Thyroid gland (tissue), 4 donors: ENCODE results near the gene GMEB2. TPM values are rescaled to one million over a fixed set of nuclear protein-coding genes. Genes with fewer than 3 reads are reported as not detected.
"Not testable (repeated sequence)": the region's sequence is repeated elsewhere in the genome, so short reads cannot be mapped to it uniquely, and the experiment has no call there.

ENCODE experiments used
- DNase-seq, 2 donors: peaks; one replicate each; pipeline ENCODE4 v3.0.0-alpha.2; 2019
- H3K27ac ChIP-seq, 3 donors: fragments of 200-600 bp; sonication (generic); 1 replicate in 2 of 3; 2 replicates in 1 of 3; pipeline ENCODE4 v1.5.1; 2016 to 2019; ENCODE audit warnings: mild to moderate bottlenecking in 1 of 3, moderate library complexity in 1 of 3
- H3K27me3 ChIP-seq: fragments of 200-600 bp; sonication (generic); one replicate; pipeline ENCODE4 v1.5.1; 2019
- H3K36me3 ChIP-seq, 2 donors: fragments of 200-600 bp; sonication (generic); one replicate each; pipeline ENCODE4 v1.5.1; 2016 to 2019
- H3K4me1 ChIP-seq, 2 donors: fragments of 200-600 bp; sonication (generic); one replicate each; pipeline ENCODE4 v1.5.1; 2017 to 2019
- H3K4me3 ChIP-seq, 3 donors: fragments of 200-600 bp; sonication (generic); replicated peaks in 1 of 3; 1 replicate in 2 of 3; 2 replicates in 1 of 3; pipeline ENCODE4 v1.5.1; 2016; ENCODE audit warnings: mild to moderate bottlenecking in 1 of 3
- H3K9me3 ChIP-seq: fragments of 200-600 bp; sonication (generic); one replicate; pipeline ENCODE4 v1.5.1; 2017
- CTCF ChIP-seq, 6 experiments: fragments of 200-600 bp in 3 of 6; fragments of 450-650 bp in 3 of 6; sonication (generic) in 3 of 6; IDR thresholded peaks; one replicate each; pipeline ENCODE4 v1.5.1; 2016 to 2019; ENCODE audit warnings: antibody characterized with exemption in 6 of 6, mild to moderate bottlenecking in 2 of 6, inconsistent platforms in 1 of 6, moderate library complexity in 1 of 6
- POLR2A ChIP-seq, 2 donors: fragments of 450-650 bp; IDR thresholded peaks; one replicate each; pipeline ENCODE4 v1.6.1; 2017; ENCODE audit warnings: antibody characterized with exemption in 2 of 2, mild to moderate bottlenecking in 2 of 2, moderate library complexity in 1 of 2
- WGBS, 2 donors: methylation state at CpG; one replicate each; pipeline ENCODE4 v1.1.5; 2017; 5-methylcytosine and 5-hydroxymethylcytosine counted together
- intact Hi-C: fragments of 100-400 bp; cut with DNase I; formaldehyde crosslinking; loops from one replicate; pipeline ENCODE4 v1.15.1; 2023
- total RNA-seq, 4 donors: library from RNA; depleted of rRNA; stranded (reverse); fragments of >200 nt; gene quantifications; one replicate each; pipeline ENCODE4 v1.2.3, GENCODE V29; 2016

Gene GMEB2
- total RNA-seq, 4 donors from 2014 or later = 23.1 to 34.9 (median 29.9) TPM

GRCh38 chr20:63641792-63642523 lies 15.1 kb upstream of the GMEB2 start:
- whole genome bisulfite sequencing, 2 donors = no CpG with 5 or more reads among the region's 86 CpGs
- Histone ChIP-seq H3K27ac (peak overlapping the region; percentile 82 to 93 (median 83)), H3K36me3 (no peaks in the 10 kb centered on the region), H3K4me1 (peaks cover 10 to 23% of the 10 kb centered on the region in 2 donors), H3K4me3 (peak overlapping the region in 2 of 3 donors; percentile 8 to 41), H3K27me3 (no peaks in the 10 kb centered on the region), H3K9me3 (no peaks in the 10 kb centered on the region)
- DNase-seq = peak; percentile 94 to 96
- intact Hi-C loops = loop anchor here (10.0 kb wide), 1 partner anchor 67 kb away; the partner anchor contains the start of gene HELZ2
- TF ChIP-seq CTCF (IDR thresholded peaks at IDR 0.05) (peak in 4 of 6 experiments; percentile 41 to 83 (median 66)), POLR2A (IDR thresholded peaks at IDR 0.05) (peak in 1 of 2 donors; percentile 71)

GRCh38 chr20:63641146-63641791 lies 14.4 kb upstream of the GMEB2 start:
- peak overlapping the region; percentile 82 to 93 (median 83) for H3K27ac ChIP-seq
- H3K36me3 ChIP-seq = no peaks in the 10 kb centered on the region
- H3K4me1 ChIP-seq = peaks cover 11 to 30% of the 10 kb centered on the region in 2 donors
- H3K9me3 ChIP-seq = no peaks in the 10 kb centered on the region
- intact Hi-C loops = loop anchor here (10.0 kb wide), 1 partner anchor 66 kb away; the partner anchor contains the start of gene HELZ2
- TF ChIP-seq CTCF (IDR thresholded peaks at IDR 0.05) (no peak), POLR2A (IDR thresholded peaks at IDR 0.05) (peak in 1 of 2 donors; percentile 17)
- no peaks in the 10 kb centered on the region for H3K27me3 ChIP-seq
- WGBS, 2 donors = 33 to 45% methylated on average over 8 to 23 of the region's 47 CpGs
- peak in 1 of 2 donors; percentile 45 for DNase-seq
- H3K4me3 ChIP-seq = peak overlapping the region in 1 of 3 donors; percentile 1

DNA sequence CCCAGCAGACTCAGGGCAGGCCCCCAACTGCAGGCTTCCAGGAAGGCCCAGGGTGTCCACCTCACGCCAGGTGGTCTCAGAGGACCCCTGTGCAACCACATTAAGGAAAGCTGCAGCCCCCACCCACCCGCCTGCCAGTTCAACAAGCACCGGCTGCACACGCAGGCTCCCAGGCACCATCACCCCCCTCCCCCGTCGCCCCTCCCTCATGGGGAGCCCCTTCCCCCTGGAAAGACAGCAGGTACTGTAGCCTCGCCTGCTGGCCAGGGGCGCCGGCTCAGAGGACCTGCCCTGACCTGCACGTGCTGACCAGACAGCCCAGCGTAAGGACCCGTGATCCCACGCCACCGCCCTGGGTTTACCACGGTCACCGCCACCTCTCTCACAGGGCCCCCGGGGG lies 13.8 kb upstream of the GMEB2 start:
- H3K36me3 ChIP-seq, H3K4me3 ChIP-seq, H3K9me3 ChIP-seq, H3K27me3 ChIP-seq, DNase-seq: not testable (repeated sequence)
- 60% methylated on average over 1 of the region's 17 CpGs; no CpG with 5 or more reads in 1 of the 2 donors for WGBS, 2 donors
- H3K4me1 ChIP-seq = peaks cover 17 to 36% of the 10 kb centered on the region in 2 donors
- H3K27ac ChIP-seq = peak overlapping the region in 1 of 3 donors; percentile 60
- intact Hi-C loops = loop anchor here (10.0 kb wide), 1 partner anchor 66 kb away; the partner anchor contains the start of gene HELZ2

GRCh38 chr20:63640086-63640485 lies 13.2 kb upstream of the GMEB2 start:
- peaks cover 21 to 40% of the 10 kb centered on the region in 2 donors for H3K4me1 ChIP-seq
- no peaks in the 10 kb centered on the region for H3K36me3 ChIP-seq
- H3K4me3 ChIP-seq = no peak overlapping the region
- TF ChIP-seq POLR2A (IDR thresholded peaks at IDR 0.05) = no peak
- no peak for TF ChIP-seq CTCF (IDR thresholded peaks at IDR 0.05)
- peak overlapping the region; percentile 38 to 60 (median 40) for H3K27ac ChIP-seq
- no peaks in the 10 kb centered on the region for H3K27me3 ChIP-seq
- no peaks in the 10 kb centered on the region for H3K9me3 ChIP-seq
- intact Hi-C loops = loop anchor here (10.0 kb wide), 1 partner anchor 65 kb away; the partner anchor contains the start of gene HELZ2
- 50 to 73% methylated on average over 2 to 3 of the region's 8 CpGs for WGBS, 2 donors
- DNase-seq = no peak

- H3K9me3 ChIP-seq = no peaks in the 10 kb centered on the region
- H3K4me3 ChIP-seq = no peak overlapping the region
- H3K4me1 ChIP-seq = peaks cover 27 to 48% of the 10 kb centered on the region in 2 donors
- DNase-seq = peak in 1 of 2 donors; percentile 40
- peak overlapping the region; percentile 38 to 63 (median 60) for H3K27ac ChIP-seq
- H3K27me3 ChIP-seq = no peaks in the 10 kb centered on the region
- no peaks in the 10 kb centered on the region for H3K36me3 ChIP-seq
- intact Hi-C loops = no loop called here
- no peak for TF ChIP-seq POLR2A (IDR thresholded peaks at IDR 0.05)
- TF ChIP-seq CTCF (IDR thresholded peaks at IDR 0.05) = no peak
- 65 to 68% methylated on average over 12 to 14 of the region's 15 CpGs for WGBS, 2 donors
Observed at GRCh38 chr20:63639093-63639975, 12.4 kb upstream of the GMEB2 start.
